Measurements from ENCODE around the gene ARID1B. TPM values are rescaled to one million over a fixed set of nuclear protein-coding genes. Genes with fewer than 3 reads are reported as not detected.
A peak's percentile ranks its signal among the peaks of the same experiment; 100 is the strongest.

The ARID1B gene
- total RNA-seq, 1 donor = 55.0 TPM

GRCh38 chr6:157143171-157143889 lies 366.2 kb downstream of the ARID1B start:
- Histone ChIP-seq H2AFZ (ENCODE audit: low read length) (no peak overlapping the region), H3K79me2 (ENCODE audit: insufficient read depth, low read length) (no peaks in the 10 kb centered on the region), H3K4me1 (ENCODE audit: insufficient read depth, low read length) (peaks cover 39% of the 10 kb centered on the region), H4K20me1 (ENCODE audit: insufficient read depth, low read length) (no peaks in the 10 kb centered on the region), H3K36me3 (ENCODE audit: insufficient read depth, low read length) (peaks cover 6% of the 10 kb centered on the region), H3K4me2 (ENCODE audit: insufficient read depth, low read length) (peak overlapping the region; percentile 15), H3K4me3 (ENCODE audit: insufficient read depth, low read length) (no peak overlapping the region), H3K27me3 (ENCODE audit: insufficient read depth, low read length) (no peaks in the 10 kb centered on the region), H3K27ac (ENCODE audit: low read depth, low read length) (peak overlapping the region; percentile 87), H3K9me3 (ENCODE audit: low read depth, low read length) (no peaks in the 10 kb centered on the region)
- peak; percentile 96 for DNase-seq (ENCODE audit: insufficient read length, low spot score, missing footprints)
- TF ChIP-seq CTCF (IDR thresholded peaks at IDR 0.05; ENCODE audit: extremely low read depth, low read depth, low read length) = no peak

GRCh38 chr6:157143890-157144798 lies 367.0 kb downstream of the ARID1B start:
- Histone ChIP-seq H3K4me1 (ENCODE audit: insufficient read depth, low read length) (peaks cover 47% of the 10 kb centered on the region), H2AFZ (ENCODE audit: low read length) (no peak overlapping the region), H3K4me2 (ENCODE audit: insufficient read depth, low read length) (peak overlapping the region; percentile 15)

GRCh38 chr6:157144859-157145568 lies 367.8 kb downstream of the ARID1B start:
- DNase-seq (ENCODE audit: insufficient read length, low spot score, missing footprints) = no peak
- H3K9me3 ChIP-seq (ENCODE audit: low read depth, low read length) = no peaks in the 10 kb centered on the region

More at GRCh38 chr6:157143890-157144798, 367.0 kb downstream of the ARID1B start:
- Histone ChIP-seq H3K9me3 (ENCODE audit: low read depth, low read length) (no peaks in the 10 kb centered on the region), H3K27ac (ENCODE audit: low read depth, low read length) (peak overlapping the region; percentile 87), H3K27me3 (ENCODE audit: insufficient read depth, low read length) (no peaks in the 10 kb centered on the region), H3K4me3 (ENCODE audit: insufficient read depth, low read length) (no peak overlapping the region), H4K20me1 (ENCODE audit: insufficient read depth, low read length) (peaks cover 6% of the 10 kb centered on the region), H3K79me2 (ENCODE audit: insufficient read depth, low read length) (no peaks in the 10 kb centered on the region), H3K36me3 (ENCODE audit: insufficient read depth, low read length) (peaks cover 6% of the 10 kb centered on the region)
- DNase-seq (ENCODE audit: insufficient read length, low spot score, missing footprints) = peak; percentile 78
- TF ChIP-seq CTCF (IDR thresholded peaks at IDR 0.05; ENCODE audit: extremely low read depth, low read depth, low read length) = no peak

More at GRCh38 chr6:157144859-157145568, 367.8 kb downstream of the ARID1B start:
- Histone ChIP-seq H4K20me1 (ENCODE audit: insufficient read depth, low read length) (peaks cover 6% of the 10 kb centered on the region), H2AFZ (ENCODE audit: low read length) (no peak overlapping the region), H3K79me2 (ENCODE audit: insufficient read depth, low read length) (no peaks in the 10 kb centered on the region), H3K27ac (ENCODE audit: low read depth, low read length) (peak overlapping the region; percentile 87), H3K4me3 (ENCODE audit: insufficient read depth, low read length) (no peak overlapping the region), H3K4me1 (ENCODE audit: insufficient read depth, low read length) (peaks cover 56% of the 10 kb centered on the region), H3K36me3 (ENCODE audit: insufficient read depth, low read length) (peaks cover 6% of the 10 kb centered on the region), H3K27me3 (ENCODE audit: insufficient read depth, low read length) (no peaks in the 10 kb centered on the region), H3K4me2 (ENCODE audit: insufficient read depth, low read length) (peak overlapping the region; percentile 5)
- TF ChIP-seq CTCF (IDR thresholded peaks at IDR 0.05; ENCODE audit: extremely low read depth, low read depth, low read length) = no peak
